HepG2 (cell line): ENCODE data around the gene VSNL1. TPM values are rescaled to one million over a fixed set of nuclear protein-coding genes. Genes with fewer than 3 reads are reported as not detected.

Experiments used
- ATAC-seq: fragments of 200-7000 bp; cut with Tn5 transposase; 3 replicates; pipeline ENCODE4 v1.9.1; 2020; ENCODE audit warnings: mild to moderate bottlenecking, moderate library complexity
- BruUV-seq: library from RNA; stranded (reverse); fragments of 400-500 nt; replicated peaks from 2 replicates; lab custom pipeline; 2021; lab: Mats Ljungman, UMichigan
- CTCF ChIA-PET: fragments of 300-600 bp; formaldehyde crosslinking; extraction: SDS; loops from one replicate; lab custom pipeline; 2021; ENCODE audit warnings: low total read pairs, inconsistent platforms, low intra/inter-chr PET ratio; lab: Yijun Ruan, JAX
- POLR2A ChIA-PET: fragments of 350-600 bp; sonication (Branson Sonifier 250); formaldehyde crosslinking; loops from one replicate; lab custom pipeline; 2020; ENCODE audit warnings: antibody characterized with exemption, inconsistent platforms; lab: Yijun Ruan, JAX
- DNase-seq: peaks from one replicate; pipeline ENCODE4 v3.0.0-alpha.2; 2015; ENCODE audit warnings: low spot score
- FAIRE-seq: peaks from 3 replicates; lab custom pipeline; 2011; peaks lifted over from hg19 to GRCh38; lab: Jason Lieb, UNC
- H2AFZ ChIP-seq: one replicate; pipeline ENCODE4 v1.6.1; 2011; ENCODE audit warnings: low read length, inconsistent platforms
- H3K27ac ChIP-seq: fragments of 300-600 bp; 3 replicates; pipeline ENCODE4 v1.8.0; 2011; ENCODE audit warnings: mixed run types, mild to moderate bottlenecking, mixed read lengths, low read length, inconsistent platforms; ENCODE audit not compliant: insufficient read depth; ENCODE audit errors: extremely low read length
- H3K27me3 ChIP-seq, 2 experiments: fragments of 200-600 bp in 1 of 2; 2 replicates in 1 of 2; 3 replicates in 1 of 2; pipeline versions ENCODE4 v1.6.0 to v1.8.0; 2011; ENCODE audit warnings: low read length in 2 of 2, mild to moderate bottlenecking in 2 of 2, moderate library complexity in 2 of 2, inconsistent platforms in 1 of 2; ENCODE audit not compliant: insufficient read depth in 2 of 2, control insufficient read depth in 1 of 2
- H3K36me3 ChIP-seq, 2 experiments: fragments of 200-600 bp in 1 of 2; replicated peaks in 1 of 2; 2 replicates in 1 of 2; 3 replicates in 1 of 2; pipeline versions ENCODE4 v1.5.1 to v1.8.0; 2011; ENCODE audit warnings: low read length in 2 of 2, inconsistent platforms in 1 of 2; ENCODE audit not compliant: insufficient read depth in 2 of 2, control insufficient read depth in 1 of 2
- H3K4me1 ChIP-seq: 2 replicates; pipeline ENCODE4 v1.5.1; 2012; ENCODE audit warnings: low read length, inconsistent platforms; ENCODE audit not compliant: insufficient read depth
- H3K4me2 ChIP-seq: 2 replicates; pipeline ENCODE4 v1.6.0; 2011; ENCODE audit warnings: low read depth, low read length, inconsistent platforms
- H3K4me3 ChIP-seq, 3 experiments: fragments of 200-600 bp in 1 of 3; sonication (generic), shearing (Covaris generic) in 1 of 3; replicated peaks in 1 of 3; 2 replicates each; pipeline ENCODE4 v1.5.1; 2011 to 2016; ENCODE audit warnings: low read length in 3 of 3, inconsistent platforms in 2 of 3, low read depth in 2 of 3, mild to moderate bottlenecking in 2 of 3, control low read depth in 1 of 3, mixed read lengths in 1 of 3; ENCODE audit not compliant: insufficient read depth in 1 of 3
- H3K79me2 ChIP-seq: one replicate; pipeline ENCODE4 v1.6.1; 2011; ENCODE audit warnings: low read length, inconsistent platforms; ENCODE audit not compliant: insufficient read depth
- H3K9ac ChIP-seq: 2 replicates; pipeline ENCODE4 v1.6.0; 2011; ENCODE audit warnings: mild to moderate bottlenecking, low read depth, low read length, inconsistent platforms; ENCODE audit not compliant: insufficient read depth
- H3K9me3 ChIP-seq: 2 replicates; pipeline ENCODE4 v1.5.1; 2012; ENCODE audit warnings: mild to moderate bottlenecking, low read length
- H4K20me1 ChIP-seq: 2 replicates; pipeline ENCODE4 v1.6.0; 2011; ENCODE audit warnings: inconsistent platforms, mild to moderate bottlenecking, low read length, moderate library complexity; ENCODE audit not compliant: insufficient read depth
- MTA1 ChIP-seq: sonication (generic); formaldehyde crosslinking; IDR thresholded peaks from 2 replicates; pipeline ENCODE4 v1.4.0; 2020; ENCODE audit warnings: missing genetic modification reagents, mild to moderate bottlenecking, borderline replicate concordance
- RFXANK ChIP-seq: IDR thresholded peaks from 2 replicates; pipeline ENCODE4 v1.6.1; 2016
- WGBS: methylation state at CpG from one replicate; pipeline ENCODE4 v1.1.6; 2017; ENCODE audit warnings: low lambda C conversion rate; 5-methylcytosine and 5-hydroxymethylcytosine counted together
- in situ Hi-C: cut with HindIII; loops from 2 replicates; pipeline ENCODE4 v1.10.0; 2017; ENCODE audit warnings: low pct_unique_long_range_greater_than_20kb; ENCODE audit not compliant: extremely low pct_ligation_motif_present
- intact Hi-C: fragments of 100-400 bp; cut with micrococcal nuclease; formaldehyde crosslinking; loops from one replicate; pipeline ENCODE4 v1.10.0; 2022; ENCODE audit not compliant: unreplicated experiment
- polyA plus RNA-seq, 8 experiments: library from polyadenylated mRNA; depleted of rRNA in 3 of 8; stranded (reverse) in 7 of 8; unstranded in 1 of 8; fragments of >200 nt; fragmentation: Illumina TruSeq in 4 of 8; extraction: Trizol in 4 of 8; gene quantifications; 2 replicates each; pipeline versions ENCODE4 v1.2.1 to v1.2.3, GENCODE V29; 2011 to 2016; ENCODE audit warnings: low read depth in 4 of 8, missing spikeins in 1 of 8, mixed read lengths in 1 of 8; ENCODE audit not compliant: insufficient read depth in 1 of 8
- total RNA-seq, 5 experiments: library from RNA; depleted of rRNA; stranded (reverse); fragments of >200 nt; fragmentation: Illumina TruSeq; extraction: Trizol; gene quantifications; 2 replicates each; pipeline ENCODE4 v1.2.3, GENCODE V29; 2016; ENCODE audit warnings: low read depth in 1 of 5
- TF ChIP-seq, protein P1 (sequence below): sonication (generic); formaldehyde crosslinking; IDR thresholded peaks from 2 replicates; pipeline ENCODE4 v1.4.0; 2020; ENCODE audit warnings: low read depth, missing genetic modification reagents

VSNL1 gene
- total and polyA plus RNA-seq, 2 of the 13 experiments (the other 11 are each of a cell fraction or from before 2014, with no cell fraction given) = 63.2 to 95.9 TPM

DNA sequence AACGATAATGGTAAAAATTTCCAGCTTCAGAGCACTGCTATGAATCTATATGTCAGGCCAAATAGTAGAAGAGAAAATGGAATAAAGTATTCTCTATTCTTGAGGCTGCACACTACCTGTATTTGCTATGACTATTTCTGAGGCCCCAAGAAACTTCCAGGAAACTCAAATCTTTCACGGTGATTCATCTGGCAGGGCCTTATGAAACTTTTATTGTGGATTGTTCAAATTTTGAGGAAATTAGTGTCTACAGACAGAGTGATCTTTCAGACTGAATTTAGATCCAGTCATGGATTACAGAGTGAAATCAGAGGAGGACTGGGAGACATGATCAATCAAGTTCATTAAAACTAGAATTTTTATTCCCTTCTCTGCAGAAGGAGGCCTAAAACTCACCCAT lies 4.1 kb upstream of the VSNL1 start:
- Histone ChIP-seq H3K79me2 (peaks cover 18% of the 10 kb centered on the region), H3K4me3 (no peak overlapping the region)
- no peak for ATAC-seq
- TF ChIP-seq RFXANK (CRISPR knock-in tag) = no peak
- TF ChIP-seq, protein P1, sequence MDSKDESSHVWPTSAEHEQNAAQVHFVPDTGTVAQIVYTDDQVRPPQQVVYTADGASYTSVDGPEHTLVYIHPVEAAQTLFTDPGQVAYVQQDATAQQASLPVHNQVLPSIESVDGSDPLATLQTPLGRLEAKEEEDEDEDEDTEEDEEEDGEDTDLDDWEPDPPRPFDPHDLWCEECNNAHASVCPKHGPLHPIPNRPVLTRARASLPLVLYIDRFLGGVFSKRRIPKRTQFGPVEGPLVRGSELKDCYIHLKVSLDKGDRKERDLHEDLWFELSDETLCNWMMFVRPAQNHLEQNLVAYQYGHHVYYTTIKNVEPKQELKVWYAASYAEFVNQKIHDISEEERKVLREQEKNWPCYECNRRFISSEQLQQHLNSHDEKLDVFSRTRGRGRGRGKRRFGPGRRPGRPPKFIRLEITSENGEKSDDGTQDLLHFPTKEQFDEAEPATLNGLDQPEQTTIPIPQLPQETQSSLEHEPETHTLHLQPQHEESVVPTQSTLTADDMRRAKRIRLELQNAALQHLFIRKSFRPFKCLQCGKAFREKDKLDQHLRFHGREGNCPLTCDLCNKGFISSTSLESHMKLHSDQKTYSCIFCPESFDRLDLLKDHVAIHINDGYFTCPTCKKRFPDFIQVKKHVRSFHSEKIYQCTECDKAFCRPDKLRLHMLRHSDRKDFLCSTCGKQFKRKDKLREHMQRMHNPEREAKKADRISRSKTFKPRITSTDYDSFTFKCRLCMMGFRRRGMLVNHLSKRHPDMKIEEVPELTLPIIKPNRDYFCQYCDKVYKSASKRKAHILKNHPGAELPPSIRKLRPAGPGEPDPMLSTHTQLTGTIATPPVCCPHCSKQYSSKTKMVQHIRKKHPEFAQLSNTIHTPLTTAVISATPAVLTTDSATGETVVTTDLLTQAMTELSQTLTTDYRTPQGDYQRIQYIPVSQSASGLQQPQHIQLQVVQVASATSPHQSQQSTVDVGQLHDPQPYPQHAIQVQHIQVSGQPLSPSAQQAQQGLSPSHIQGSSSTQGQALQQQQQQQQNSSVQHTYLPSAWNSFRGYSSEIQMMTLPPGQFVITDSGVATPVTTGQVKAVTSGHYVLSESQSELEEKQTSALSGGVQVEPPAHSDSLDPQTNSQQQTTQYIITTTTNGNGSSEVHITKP (CRISPR knock-in tag) = no peak
- TF ChIP-seq MTA1 = no peak
- TF ChIP-seq, all 625 proteins: peak for 0
- ChIA-PET POLR2A (no interaction called here), CTCF (no interaction called here)
- Histone ChIP-seq H2AFZ (no peak overlapping the region), H3K9ac (no peak overlapping the region), H3K27ac (no peak overlapping the region), H3K27me3 (peaks cover 0 to 3% of the 10 kb centered on the region in 2 experiments; a peak in 1 of 5 replicates), H3K9me3 (no peaks in the 10 kb centered on the region), H4K20me1 (no peaks in the 10 kb centered on the region), H3K4me2 (no peak overlapping the region), H3K4me1 (peaks cover 12% of the 10 kb centered on the region), H3K36me3 (no peaks in the 10 kb centered on the region)
- BruUV-seq = no TSS peak
- 92% methylated on average over 2 of the region's 2 CpGs for WGBS
- DNase-seq = no peak
- in situ Hi-C loops = no loop called here
- FAIRE-seq = no peak
- intact Hi-C loops = no loop called here
